Measurements from ENCODE around the gene INPP5A.

The INPP5A gene

GRCh38 chr10:132648072-132648850 lies 110.7 kb downstream of the INPP5A start:
- no peak overlapping the region for H3K4me3 ChIP-seq (ENCODE audit: low read length)
- no peaks in the 10 kb centered on the region for H3K27me3 ChIP-seq (ENCODE audit: insufficient read depth, low read length)
- H3K4me1 ChIP-seq (ENCODE audit: insufficient read depth, low read length), result no peaks in the 10 kb centered on the region
- 91% methylated on average over 26 of the region's 26 CpGs for WGBS
- H3K9ac ChIP-seq (ENCODE audit: low read depth, low read length), result no peak overlapping the region
- H3K27ac ChIP-seq (ENCODE audit: low read depth, low read length), result no peak overlapping the region
- 0 out of 2 replicates have a peak, but pooled peaks cover 4% of the 10 kb centered on the region for H3K36me3 ChIP-seq (ENCODE audit: insufficient read depth, low read length)
- H3K9me3 ChIP-seq (ENCODE audit: insufficient read depth, low read depth, low read length), result no peaks in the 10 kb centered on the region

- Histone ChIP-seq H3K9me3 (ENCODE audit: insufficient read depth, low read depth, low read length) (no peaks in the 10 kb centered on the region), H3K4me3 (ENCODE audit: low read length) (no peak overlapping the region), H3K27ac (ENCODE audit: low read depth, low read length) (no peak overlapping the region), H3K27me3 (ENCODE audit: insufficient read depth, low read length) (no peaks in the 10 kb centered on the region), H3K4me1 (ENCODE audit: insufficient read depth, low read length) (no peaks in the 10 kb centered on the region), H3K36me3 (ENCODE audit: insufficient read depth, low read length) (0 out of 2 replicates have a peak, but pooled peaks cover 4% of the 10 kb centered on the region), H3K9ac (ENCODE audit: low read depth, low read length) (peak overlapping the region; percentile 33; the same call in 1 of the 2 replicates)
- WGBS, result 94% methylated on average over 20 of the region's 20 CpGs
Observed at GRCh38 chr10:132648851-132649528, 111.4 kb downstream of the INPP5A start.

GRCh38 chr10:132649651-132650360 lies 112.2 kb downstream of the INPP5A start:
- no peaks in the 10 kb centered on the region for H3K9me3 ChIP-seq (ENCODE audit: insufficient read depth, low read depth, low read length)
- no peak overlapping the region for H3K9ac ChIP-seq (ENCODE audit: low read depth, low read length)
- H3K4me3 ChIP-seq (ENCODE audit: low read length), result no peak overlapping the region
- no peak overlapping the region for H3K27ac ChIP-seq (ENCODE audit: low read depth, low read length)
- H3K4me1 ChIP-seq (ENCODE audit: insufficient read depth, low read length), result no peaks in the 10 kb centered on the region
- WGBS, result 93% methylated on average over 20 of the region's 20 CpGs
- H3K36me3 ChIP-seq (ENCODE audit: insufficient read depth, low read length), result 0 out of 2 replicates have a peak, but pooled peaks cover 4% of the 10 kb centered on the region
- H3K27me3 ChIP-seq (ENCODE audit: insufficient read depth, low read length), result no peaks in the 10 kb centered on the region

GRCh38 chr10:132650611-132651250 lies 113.1 kb downstream of the INPP5A start:
- no peaks in the 10 kb centered on the region for H3K9me3 ChIP-seq (ENCODE audit: insufficient read depth, low read depth, low read length)
- H3K4me3 ChIP-seq (ENCODE audit: low read length), result no peak overlapping the region
- H3K27me3 ChIP-seq (ENCODE audit: insufficient read depth, low read length), result no peaks in the 10 kb centered on the region
- H3K27ac ChIP-seq (ENCODE audit: low read depth, low read length), result no peak overlapping the region
- no peak overlapping the region for H3K9ac ChIP-seq (ENCODE audit: low read depth, low read length)
- H3K36me3 ChIP-seq (ENCODE audit: insufficient read depth, low read length), result 0 out of 2 replicates have a peak, but pooled peaks cover 4% of the 10 kb centered on the region
- no peaks in the 10 kb centered on the region for H3K4me1 ChIP-seq (ENCODE audit: insufficient read depth, low read length)
- 93% methylated on average over 20 of the region's 20 CpGs for WGBS

- H3K27ac ChIP-seq (ENCODE audit: low read depth, low read length), result no peak overlapping the region
- no peak overlapping the region for H3K4me3 ChIP-seq (ENCODE audit: low read length)
- H3K9ac ChIP-seq (ENCODE audit: low read depth, low read length), result no peak overlapping the region
- no peaks in the 10 kb centered on the region for H3K27me3 ChIP-seq (ENCODE audit: insufficient read depth, low read length)
- no peaks in the 10 kb centered on the region for H3K4me1 ChIP-seq (ENCODE audit: insufficient read depth, low read length)
- H3K36me3 ChIP-seq (ENCODE audit: insufficient read depth, low read length), result 0 out of 2 replicates have a peak, but pooled peaks cover 4% of the 10 kb centered on the region
- WGBS, result 95% methylated on average over 18 of the region's 18 CpGs
- no peaks in the 10 kb centered on the region for H3K9me3 ChIP-seq (ENCODE audit: insufficient read depth, low read depth, low read length)
Observed at GRCh38 chr10:132651511-132652029, 114.0 kb downstream of the INPP5A start.

- H3K4me1 ChIP-seq (ENCODE audit: insufficient read depth, low read length), result no peaks in the 10 kb centered on the region
- 97% methylated on average over 15 of the region's 15 CpGs for WGBS
- no peak overlapping the region for H3K27ac ChIP-seq (ENCODE audit: low read depth, low read length)
- H3K4me3 ChIP-seq (ENCODE audit: low read length), result no peak overlapping the region
- 0 out of 2 replicates have a peak, but pooled peaks cover 4% of the 10 kb centered on the region for H3K36me3 ChIP-seq (ENCODE audit: insufficient read depth, low read length)
- H3K27me3 ChIP-seq (ENCODE audit: insufficient read depth, low read length), result no peaks in the 10 kb centered on the region
- no peaks in the 10 kb centered on the region for H3K9me3 ChIP-seq (ENCODE audit: insufficient read depth, low read depth, low read length)
- H3K9ac ChIP-seq (ENCODE audit: low read depth, low read length), result no peak overlapping the region
Observed at GRCh38 chr10:132652446-132652845, 114.9 kb downstream of the INPP5A start.

- Histone ChIP-seq H3K9ac (ENCODE audit: low read depth, low read length) (no peak overlapping the region), H3K36me3 (ENCODE audit: insufficient read depth, low read length) (0 out of 2 replicates have a peak, but pooled peaks cover 4% of the 10 kb centered on the region), H3K4me1 (ENCODE audit: insufficient read depth, low read length) (no peaks in the 10 kb centered on the region), H3K27ac (ENCODE audit: low read depth, low read length) (no peak overlapping the region), H3K4me3 (ENCODE audit: low read length) (no peak overlapping the region), H3K9me3 (ENCODE audit: insufficient read depth, low read depth, low read length) (no peaks in the 10 kb centered on the region), H3K27me3 (ENCODE audit: insufficient read depth, low read length) (no peaks in the 10 kb centered on the region)
- WGBS, result 94% methylated on average over 31 of the region's 31 CpGs
Observed at GRCh38 chr10:132652936-132653590, 115.5 kb downstream of the INPP5A start.

- Histone ChIP-seq H3K9ac (ENCODE audit: low read depth, low read length) (no peak overlapping the region), H3K27ac (ENCODE audit: low read depth, low read length) (no peak overlapping the region), H3K9me3 (ENCODE audit: insufficient read depth, low read depth, low read length) (no peaks in the 10 kb centered on the region), H3K4me1 (ENCODE audit: insufficient read depth, low read length) (no peaks in the 10 kb centered on the region), H3K27me3 (ENCODE audit: insufficient read depth, low read length) (no peaks in the 10 kb centered on the region), H3K36me3 (ENCODE audit: insufficient read depth, low read length) (0 out of 2 replicates have a peak, but pooled peaks cover 4% of the 10 kb centered on the region), H3K4me3 (ENCODE audit: low read length) (no peak overlapping the region)
- whole genome bisulfite sequencing, result 95% methylated on average over 20 of the region's 20 CpGs
Observed at GRCh38 chr10:132653721-132654120, 116.1 kb downstream of the INPP5A start.

- H3K9ac ChIP-seq (ENCODE audit: low read depth, low read length), result no peak overlapping the region
- no peak overlapping the region for H3K4me3 ChIP-seq (ENCODE audit: low read length)
- WGBS, result 93% methylated on average over 12 of the region's 12 CpGs
- no peaks in the 10 kb centered on the region for H3K27me3 ChIP-seq (ENCODE audit: insufficient read depth, low read length)
- no peaks in the 10 kb centered on the region for H3K9me3 ChIP-seq (ENCODE audit: insufficient read depth, low read depth, low read length)
- H3K36me3 ChIP-seq (ENCODE audit: insufficient read depth, low read length), result 0 out of 2 replicates have a peak, but pooled peaks cover 4% of the 10 kb centered on the region
- H3K4me1 ChIP-seq (ENCODE audit: insufficient read depth, low read length), result no peaks in the 10 kb centered on the region
- no peak overlapping the region for H3K27ac ChIP-seq (ENCODE audit: low read depth, low read length)
Observed at GRCh38 chr10:132654121-132654571, 116.6 kb downstream of the INPP5A start.

All from HUES64 (cell line).